HG02642 (cell line): ENCODE measurements around the gene PRR35.

Source experiments
- ATAC-seq: cut with Tn5 transposase; IDR thresholded peaks from one replicate; pipeline ENCODE4 v1.9.1; 2021; ENCODE audit warnings: mild to moderate bottlenecking; ENCODE audit not compliant: unreplicated experiment, poor library complexity

Gene PRR35

DNA sequence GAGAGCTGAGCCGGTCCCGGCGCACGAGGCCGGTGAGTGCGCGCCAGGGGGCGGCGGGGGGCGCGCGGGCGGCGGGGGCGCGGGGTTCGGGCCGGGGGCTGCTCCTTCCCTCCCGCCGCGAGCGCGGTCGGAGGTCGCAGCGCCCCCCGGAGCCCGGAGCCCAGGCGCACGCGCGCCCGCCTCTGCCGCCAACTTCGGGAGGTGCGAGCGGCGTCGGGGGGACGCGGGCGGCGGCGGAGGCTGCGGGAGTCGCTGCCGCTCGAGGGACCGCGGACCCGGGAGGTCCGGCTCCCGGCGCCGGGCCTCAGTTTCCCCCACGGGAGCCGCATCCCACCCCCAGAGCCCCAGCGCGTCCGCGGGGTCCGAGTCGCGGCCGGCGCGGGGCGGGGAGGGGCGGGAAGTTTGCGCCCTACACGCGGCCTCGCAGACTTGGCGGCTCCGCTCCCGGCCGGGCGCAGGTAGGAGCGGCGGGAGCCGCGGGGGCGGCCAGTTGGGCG lies at the start of gene PRR35:
Gene PRR35, plus strand, starts transcription at position 191 of the 497 bp plus-strand sequence. CDS start 2,901 bp downstream, outside the sequence.
- no peak for ATAC-seq

DNA sequence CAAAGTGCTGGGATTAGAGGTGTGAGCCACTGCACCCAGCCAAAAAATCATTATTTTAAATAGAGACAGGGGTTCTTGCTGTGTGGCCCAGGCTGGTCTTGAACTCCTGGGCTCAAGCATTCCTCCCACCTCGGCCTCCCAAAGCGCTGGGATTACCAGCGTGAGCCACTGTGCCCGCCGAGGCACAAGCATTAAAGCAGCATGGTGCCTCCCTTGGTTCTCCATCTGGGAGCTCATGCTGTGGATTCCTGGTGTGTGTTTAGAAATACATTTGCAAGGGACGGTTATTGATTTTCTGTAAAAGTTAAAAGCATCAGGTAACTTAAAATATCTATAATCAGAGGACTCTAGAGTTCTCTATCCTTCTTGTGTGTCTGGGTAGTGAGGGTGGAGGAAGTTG lies 47.4 kb upstream of the PRR35 start:
- ATAC-seq = no peak

DNA sequence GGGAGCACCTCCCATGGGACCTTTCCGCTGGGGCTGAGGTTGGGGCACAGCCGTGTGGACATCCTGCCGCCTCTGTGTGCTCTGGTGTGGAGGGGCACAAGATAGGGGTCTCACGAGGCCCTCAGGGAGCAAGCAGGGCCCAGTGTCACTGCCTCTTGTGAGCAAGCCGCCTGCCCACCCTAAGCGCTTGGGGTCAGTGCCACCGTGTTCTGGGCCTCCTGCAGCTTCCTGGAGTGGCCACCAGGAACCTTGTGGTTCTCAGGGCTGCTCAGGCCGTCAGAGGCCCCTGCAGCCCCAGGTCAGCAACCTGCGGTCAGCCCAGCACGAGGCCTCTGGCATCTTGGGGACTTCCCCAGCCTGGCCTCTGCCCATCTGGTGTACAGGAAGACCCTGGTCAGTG lies 46.2 kb upstream of the PRR35 start:
- ATAC-seq = no peak

DNA sequence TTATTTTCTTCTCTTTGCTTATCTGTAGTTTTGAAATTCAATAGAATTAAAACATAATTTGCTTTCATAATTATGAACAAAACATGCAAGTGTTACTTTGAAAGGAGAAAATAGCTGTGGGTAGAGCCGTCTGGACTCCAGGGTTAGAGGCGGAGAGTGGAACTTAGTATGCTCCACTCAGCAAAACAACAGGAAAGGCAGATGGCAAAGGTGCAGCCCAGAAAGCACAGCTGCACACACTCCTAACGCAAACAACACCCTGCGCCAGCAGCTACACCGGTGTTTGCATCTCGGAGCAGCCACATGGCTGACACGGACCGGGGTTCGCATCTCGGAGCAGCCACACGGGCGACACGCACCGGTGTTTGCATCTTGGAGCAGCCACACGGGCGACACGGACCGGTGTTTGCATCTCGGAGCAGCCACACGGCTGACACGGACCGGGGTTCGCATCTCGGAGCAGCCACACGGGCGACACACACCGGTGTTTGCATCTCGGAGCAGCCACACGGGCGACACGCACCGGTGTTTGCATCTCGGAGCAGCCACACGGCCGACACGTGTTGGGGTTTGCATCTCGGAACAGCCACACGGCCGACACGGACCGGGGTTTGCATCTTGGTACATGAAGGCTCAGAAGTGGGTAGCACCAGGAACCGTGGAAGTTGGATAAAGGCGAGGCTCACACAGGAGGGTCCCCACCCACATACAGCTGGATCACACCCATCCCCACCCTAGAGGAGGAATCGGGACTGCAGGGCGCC lies 44.8 kb upstream of the PRR35 start:
- no peak for ATAC-seq

DNA sequence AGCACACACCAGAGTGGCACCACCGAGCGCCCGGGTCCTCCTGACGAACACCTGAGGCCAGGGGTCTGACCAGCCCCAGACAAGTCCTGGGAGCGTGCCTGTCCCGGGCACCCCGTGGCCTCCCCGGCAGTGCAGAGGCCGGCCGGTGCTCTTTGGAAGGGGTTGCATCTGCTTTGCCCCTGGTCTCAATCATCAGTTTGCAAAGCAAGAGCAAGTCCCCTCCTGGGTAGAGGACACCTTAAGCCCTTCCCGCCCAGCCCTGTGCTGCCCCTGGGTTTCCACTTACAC lies 44.3 kb upstream of the PRR35 start:
- no peak for ATAC-seq

DNA sequence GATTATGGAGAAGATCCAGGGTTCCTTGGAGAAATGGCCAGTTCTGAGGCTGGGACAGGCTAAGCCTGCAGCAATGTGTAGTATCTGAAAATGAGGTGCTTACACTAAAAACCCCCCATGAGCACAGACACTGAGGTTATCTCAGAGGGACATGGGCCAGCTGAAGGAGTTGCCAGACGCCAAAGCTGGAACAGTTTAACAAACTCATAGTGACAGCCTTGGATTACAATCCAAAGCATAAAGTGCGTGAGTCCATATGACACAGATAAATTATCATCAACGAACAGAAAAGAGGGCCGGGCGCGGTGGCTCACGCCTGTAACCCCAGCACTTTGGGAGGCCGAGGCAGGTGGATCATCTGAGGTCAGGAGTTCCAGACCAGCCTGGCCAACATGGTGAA lies 43.9 kb upstream of the PRR35 start:
- no peak for ATAC-seq

DNA sequence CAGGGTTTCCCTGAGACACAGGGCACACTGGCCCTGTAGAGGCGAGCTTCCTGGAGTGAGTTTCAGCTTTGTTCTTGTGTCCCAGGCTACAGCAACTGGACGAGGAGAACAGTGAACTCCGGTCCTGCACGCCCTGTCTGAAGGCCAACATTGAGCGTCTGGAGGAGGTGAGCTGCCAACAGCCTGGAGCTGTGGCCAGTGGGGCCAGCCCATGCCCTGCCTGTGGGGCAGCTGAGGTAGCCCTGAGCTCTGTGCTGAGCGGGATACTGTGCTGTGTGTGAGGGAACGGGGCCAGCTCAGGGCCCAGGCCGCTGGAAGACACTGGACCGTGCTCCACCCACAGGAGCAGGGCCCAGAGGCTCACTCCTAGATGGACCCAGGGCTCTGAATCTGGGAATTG lies 41.3 kb upstream of the PRR35 start:
- ATAC-seq = no peak

DNA sequence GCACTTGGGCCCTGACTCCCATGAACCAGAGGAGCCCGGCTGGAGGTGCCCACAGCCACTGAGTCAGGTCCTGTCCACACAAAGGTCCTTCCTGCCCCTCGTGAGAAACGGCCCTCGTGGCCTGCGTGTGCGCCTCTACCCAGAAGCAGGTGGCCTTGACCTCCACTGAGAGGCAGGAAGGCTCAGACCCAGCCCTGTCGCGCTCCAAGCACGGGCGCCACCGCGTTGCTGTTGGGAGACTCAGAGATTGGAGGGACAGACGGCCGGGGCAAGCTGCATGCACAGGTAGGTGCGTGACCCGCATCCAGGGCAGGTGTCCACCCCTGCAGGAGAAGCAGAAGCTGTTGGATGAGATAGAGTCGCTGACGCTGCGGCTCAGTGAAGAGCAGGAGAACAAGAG lies 40.8 kb upstream of the PRR35 start:
- ATAC-seq = no peak

DNA sequence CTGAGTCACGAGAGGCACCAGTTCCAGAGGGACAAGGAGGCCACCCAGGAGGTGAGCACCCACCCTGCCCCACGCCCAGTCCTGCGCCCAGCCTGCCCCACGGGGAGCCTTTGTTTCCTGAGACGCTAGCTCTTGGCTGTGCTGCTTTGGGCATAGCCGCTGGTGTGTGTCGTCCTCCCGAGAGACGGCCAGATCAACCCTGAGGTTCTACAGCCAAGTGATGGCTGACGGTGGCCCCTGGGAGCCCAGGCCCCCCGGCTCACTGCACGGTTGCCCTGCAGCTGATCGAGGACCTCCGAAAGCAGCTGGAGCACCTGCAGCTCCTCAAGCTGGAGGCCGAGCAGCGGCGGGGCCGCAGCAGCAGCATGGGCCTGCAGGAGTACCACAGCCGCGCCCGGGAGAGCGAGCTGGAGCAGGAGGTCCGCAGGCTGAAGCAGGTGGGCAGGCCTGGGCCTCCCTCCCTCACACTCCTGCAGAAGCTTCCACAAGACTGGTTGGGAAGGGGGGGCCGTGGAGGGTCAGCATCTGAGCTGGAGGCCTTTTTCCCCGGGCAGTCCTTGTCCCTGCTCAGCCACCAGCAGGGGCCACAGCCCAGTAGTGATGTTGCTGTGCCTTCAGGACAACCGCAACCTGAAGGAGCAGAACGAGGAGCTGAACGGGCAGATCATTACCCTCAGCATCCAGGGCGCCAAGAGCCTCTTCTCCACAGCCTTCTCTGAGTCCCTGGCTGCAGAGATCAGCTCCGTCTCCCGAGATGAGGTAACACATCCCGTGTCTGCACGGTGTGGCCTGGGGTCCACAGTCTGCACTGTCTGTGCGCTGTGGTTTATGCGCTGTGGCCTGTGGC lies 40.1 kb upstream of the PRR35 start:
- ATAC-seq = no peak

DNA sequence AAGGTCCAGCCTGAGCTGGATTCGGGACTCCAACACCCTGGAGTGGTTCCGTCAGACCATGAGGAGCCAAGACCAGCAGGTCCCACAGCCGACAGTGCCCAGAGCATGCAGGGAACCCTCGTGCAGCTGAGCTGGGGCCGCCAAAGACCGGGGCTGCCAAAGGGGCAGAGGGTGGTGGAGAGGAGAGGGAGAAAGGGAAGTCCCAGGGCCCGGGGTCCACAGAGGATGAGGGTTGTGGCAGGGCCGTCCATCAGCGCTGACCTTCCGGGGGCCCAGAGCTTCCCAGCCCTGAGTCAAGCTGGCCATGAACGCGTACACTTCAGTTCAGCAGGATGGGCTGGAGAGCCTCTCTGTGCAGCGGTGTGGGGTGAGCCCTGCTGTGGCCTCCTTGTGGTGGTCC lies 39.3 kb upstream of the PRR35 start:
- ATAC-seq = no peak

DNA sequence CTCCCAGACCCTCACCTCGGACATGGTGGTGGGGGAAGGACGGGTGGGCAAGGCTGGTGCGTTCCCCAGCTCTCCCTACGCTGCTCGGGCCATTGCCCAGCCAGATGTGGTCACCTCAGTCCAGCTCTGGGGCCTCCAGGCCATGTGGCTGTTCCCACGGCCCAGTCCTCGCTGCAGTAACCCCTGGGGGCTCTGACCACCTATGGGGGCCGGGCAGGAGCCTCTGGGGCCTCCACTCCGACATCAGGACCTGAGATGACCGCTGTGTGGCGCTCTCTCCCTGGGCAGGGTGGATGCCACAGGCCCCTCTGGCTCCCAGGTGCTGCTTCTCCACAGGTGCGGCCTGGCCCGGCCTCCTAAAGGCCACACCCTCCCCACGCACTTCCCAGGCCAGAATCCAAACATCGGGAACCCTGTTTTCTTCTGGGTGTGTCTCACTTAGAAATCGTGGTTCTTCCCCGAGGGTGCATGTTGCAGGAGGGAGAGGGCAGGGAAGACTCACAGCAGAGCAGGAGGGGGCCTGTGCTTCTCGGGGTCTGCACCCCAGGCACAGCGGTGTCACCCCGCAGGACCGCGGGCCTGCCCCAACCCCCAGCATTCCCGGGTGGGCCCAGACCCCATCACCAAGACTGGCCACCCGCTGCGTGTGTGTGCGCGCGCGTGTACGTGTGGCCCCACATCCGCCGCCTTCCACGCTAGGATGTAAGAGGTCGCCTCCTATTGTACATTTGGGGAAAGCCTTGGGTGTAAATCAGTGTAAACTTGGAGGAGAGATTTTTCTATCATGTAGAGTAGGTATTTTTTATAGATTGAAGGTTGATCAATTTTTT lies 38.6 kb upstream of the PRR35 start:
- no peak for ATAC-seq

DNA sequence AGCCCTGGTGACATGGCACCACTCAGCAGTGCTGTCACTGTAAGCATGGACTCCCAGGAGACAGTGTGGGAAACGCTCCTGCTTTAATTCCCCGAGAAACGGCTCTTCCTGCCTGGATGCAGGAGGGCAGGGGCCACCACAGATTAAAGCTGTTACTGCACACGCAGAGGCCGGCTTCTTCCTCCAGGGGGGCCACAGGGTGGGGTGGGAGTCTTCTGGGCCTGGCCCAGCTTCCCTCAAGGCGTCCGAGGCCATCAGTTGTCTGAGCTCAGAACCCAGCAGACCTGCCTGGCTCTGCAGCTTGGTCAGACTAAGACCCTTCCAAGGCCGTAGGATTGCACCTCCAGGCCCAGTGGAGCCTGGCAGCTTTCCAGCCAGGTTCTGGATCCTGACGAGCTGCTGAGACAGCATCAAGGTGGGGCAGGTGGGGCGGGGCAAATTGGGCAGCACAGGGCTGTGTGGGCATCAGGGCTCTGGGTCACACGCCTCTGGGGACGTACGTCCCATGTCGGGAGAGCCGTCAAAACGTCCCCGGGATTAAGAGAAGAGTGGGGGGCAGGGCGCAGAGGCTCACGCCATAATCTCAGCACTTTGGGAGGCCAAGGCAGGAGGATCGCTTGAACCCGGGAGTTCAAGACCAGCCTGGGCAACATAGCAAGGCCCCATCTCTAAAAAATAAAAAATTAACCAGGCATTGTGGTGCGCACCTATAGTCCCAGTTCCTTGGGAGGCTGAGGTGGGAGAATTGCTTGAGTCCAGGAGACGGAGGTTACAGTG lies 37.7 kb upstream of the PRR35 start:
- ATAC-seq = no peak

DNA sequence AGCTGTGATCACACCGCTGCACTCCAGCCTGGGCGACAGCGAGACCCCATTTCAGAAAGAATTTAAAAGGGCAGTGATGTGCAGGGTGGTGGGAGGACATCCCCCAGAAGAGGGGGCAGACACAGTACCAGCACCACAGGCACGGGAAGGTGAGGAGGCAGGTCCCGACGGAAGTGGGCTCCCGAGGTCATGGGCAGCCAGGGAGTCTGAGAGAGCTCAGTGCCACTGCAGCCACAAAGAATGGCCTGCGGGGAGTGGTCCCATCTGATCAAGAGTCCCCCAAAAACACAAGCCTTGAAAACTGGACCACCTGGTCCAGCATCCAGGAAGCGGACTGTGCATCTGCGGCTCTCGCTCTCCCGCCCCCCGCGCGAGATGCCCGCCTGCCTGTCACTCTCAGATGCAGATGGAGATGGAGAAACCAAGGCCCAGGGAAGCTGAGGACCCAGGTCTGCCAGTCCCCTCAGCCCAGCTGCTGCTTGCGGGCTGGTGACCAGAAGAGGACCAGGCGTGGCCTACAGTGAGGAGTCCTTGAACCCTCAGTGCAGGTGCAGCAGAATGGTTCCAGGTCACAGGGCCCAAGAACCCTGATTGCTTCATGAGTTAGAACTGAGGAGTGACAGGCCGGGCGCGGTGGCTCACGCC lies 37.0 kb upstream of the PRR35 start:
- ATAC-seq = no peak

DNA sequence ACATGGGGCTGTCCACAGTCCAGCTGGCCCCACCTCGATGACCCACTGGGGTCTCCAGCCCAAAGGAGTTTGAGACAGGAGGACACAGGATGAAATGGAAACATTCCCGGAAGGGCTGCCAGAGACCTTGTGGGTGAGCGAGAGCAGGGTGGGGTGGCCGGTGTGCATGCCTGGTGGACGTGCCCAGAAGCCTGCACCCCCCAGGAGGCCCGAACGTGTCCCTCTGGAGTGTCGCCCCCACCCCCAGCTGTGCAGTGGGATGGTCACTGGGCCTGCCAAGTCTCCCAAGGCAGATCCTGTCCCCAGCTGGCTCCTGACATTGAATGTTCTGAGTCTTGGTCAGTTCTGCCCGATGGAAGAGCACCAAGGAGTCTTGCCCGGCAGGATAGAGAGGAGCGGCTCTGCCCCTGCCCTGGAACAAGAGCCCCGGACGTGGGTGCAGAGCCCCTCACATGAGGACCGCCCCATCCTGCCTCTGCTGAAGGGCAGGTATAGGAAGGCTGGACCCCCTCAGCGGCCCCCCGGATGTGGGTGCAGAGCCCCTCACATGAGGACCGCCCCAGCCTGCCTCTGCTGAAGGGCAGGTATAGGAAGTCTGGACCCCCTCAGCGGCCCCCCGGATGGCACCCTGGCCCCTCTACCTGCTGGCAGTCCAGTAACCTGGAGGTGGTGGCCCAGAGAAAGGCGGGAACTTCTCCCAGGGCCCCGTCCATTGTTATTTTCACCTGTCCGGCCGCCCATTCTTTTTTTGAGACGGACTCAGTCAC lies 35.7 kb upstream of the PRR35 start:
- no peak for ATAC-seq

DNA sequence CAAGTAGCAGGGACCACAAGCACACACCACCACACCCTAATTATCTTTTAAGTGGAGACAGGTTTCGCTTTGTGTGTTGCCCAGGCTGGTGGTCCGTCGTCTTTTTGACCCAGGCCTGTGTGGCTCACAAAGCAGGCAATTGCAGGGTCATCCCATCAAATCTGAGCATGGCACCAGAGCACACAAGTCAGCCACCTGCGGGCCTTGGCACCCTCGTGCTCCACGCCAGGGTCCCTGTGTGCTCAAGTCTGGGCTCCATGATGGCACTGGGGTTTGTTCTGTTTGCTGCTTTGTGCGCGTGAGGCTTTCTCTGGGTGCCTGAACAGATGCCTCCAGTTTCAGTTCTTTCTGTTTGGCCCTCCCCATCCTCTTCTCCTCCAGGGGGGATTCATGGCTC lies 35.1 kb upstream of the PRR35 start:
- ATAC-seq = no peak

DNA sequence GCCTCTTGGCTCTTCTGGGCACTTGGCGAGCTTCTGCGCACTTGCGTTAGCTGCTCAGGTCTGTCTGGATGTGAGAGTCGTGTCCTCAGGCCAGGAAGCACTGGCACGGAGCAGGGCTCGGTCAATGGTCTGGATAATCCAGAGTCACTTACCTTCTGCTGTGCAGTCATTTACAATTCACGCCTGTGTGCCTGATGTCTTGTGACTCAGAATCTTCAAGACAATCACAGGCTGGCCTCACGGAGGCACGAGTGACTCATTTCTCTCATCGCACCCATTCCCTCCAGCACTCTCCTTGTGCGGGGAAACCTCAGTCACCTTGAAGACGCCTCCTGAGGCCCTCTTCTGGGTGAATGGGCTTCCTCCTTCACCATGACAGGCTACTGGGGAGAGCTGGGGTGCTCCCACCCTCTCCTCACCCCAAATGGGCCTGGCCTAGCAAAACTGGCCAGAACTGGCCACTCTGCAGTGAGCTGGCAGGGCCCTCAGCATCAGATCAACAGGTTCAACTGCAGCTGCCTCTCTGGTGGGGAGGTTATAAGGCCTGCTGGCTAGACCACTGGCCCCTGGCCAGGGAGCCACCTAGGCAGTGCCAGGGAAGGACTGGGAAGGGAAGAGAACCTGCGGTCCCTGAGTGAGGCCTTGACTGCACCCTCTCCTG lies 34.5 kb upstream of the PRR35 start:
- ATAC-seq = no peak

DNA sequence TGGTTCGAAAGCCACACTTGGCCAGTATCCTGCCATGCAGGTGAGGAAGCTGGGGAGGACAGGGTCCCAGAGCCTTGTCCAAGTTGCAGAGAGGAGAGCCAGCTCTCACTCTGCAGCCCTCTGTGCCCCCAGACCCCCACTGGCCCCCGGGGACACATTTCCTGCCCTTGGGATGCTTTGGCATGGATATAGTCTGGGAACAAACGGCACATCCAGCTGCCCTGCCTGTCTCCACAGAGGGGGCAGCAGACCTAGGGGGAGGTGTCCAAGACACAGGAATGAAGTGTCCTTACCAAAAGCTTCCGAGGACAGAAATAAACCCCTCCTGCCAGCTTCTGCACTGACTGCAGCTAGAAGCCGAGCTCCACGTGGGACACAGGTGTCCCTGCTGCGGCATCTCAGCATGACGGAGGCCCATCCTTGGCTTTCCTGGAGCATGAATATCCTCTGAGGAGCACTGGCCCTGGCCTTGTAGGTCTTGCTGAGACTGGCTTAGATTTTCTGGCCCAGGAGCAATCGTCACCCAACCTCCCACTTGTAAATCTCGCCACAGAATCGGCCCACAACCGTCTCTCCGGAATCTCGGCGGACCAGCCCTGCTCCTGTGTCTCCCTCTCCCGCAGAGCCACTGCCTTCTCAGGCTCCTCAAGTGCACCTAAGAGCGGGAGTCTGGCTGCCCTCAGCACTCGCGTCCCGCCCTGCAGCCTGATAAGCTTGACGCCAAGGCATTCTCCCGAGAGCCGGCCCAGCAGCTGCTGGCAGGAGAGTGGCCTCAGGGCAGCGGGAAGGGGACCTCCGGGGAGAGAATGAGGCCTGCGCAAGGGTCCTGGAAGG lies 33.8 kb upstream of the PRR35 start:
- no peak for ATAC-seq
